Suppressor macrophage treated with lipopolysaccharide for 1 hour (primary cell): Measurements from ENCODE around the gene FEM1C.

Source experiments
- DNase-seq, 3 donors: peaks; one replicate each; pipeline ENCODE4 v3.0.0-alpha.2; 2020 to 2022

FEM1C gene

DNA sequence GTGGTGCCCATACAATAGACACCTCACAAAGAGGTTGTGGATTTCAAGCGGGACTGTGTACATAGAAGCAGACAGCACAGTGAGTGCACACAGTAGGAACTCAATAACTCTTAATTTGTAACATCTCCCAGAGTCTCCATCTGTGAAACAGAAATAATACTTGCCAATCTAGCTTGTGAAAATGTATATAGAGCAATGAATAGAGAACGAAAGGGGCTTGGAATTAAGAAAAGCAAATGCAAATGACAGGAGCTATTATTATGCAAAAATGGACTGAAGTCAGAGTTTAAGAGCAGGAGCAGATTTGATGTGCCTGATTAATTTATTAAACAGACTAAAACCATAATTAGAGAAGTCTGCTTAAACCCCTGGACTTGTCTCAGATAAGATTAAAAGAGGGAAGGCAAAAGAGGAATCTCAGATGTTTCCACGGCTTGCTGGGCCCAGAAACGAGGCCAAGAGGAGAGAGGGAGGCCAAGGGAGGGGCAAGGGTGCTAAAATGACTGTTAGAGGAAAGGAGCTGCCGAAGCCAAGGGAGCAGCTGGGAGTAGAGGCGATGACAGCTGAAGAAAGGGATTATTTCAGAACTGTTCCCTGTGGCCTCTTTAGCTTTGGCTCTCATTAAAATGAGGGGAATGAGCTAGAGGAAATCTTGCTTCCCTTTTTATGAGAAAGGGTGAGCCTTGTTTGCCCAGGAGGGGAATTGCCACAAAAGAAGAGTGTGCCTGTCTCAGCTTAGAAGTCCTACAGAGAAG, 72.1 kb downstream of the FEM1C start:
- DNase-seq = peak; percentile 49 to 60 (median 59)

DNA sequence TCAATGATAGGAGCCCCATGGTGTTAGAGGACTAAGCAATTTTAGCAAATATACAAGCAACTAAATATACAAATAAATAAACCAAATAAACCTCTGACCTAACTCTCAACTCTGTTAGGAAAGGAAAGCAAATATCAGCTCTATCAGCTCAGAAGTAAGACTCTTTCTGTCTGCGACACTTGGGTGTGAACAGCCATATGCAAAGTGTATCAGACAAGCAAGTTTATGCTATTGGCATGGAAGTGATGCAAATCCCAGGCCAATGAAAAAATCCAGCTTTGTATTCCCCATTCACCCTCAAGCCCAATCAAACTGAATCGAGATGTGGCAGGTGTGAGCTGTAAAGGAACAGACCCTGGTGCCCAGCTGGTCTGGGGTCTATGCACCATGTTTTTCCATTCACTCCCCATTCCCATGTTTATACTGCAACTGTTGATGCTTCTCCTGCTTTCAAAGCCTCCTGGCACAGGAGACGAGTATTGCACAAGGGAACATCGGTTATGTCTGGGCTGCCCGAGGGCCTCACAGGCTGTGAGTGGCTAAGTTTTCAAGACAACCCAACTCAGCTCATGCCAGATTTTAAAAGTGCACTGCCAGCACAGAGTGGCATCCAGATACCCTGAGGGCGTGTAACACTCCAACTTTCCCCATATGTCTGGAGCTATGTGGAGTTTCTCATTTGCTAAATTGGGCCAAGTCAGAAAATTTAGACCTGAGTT, 73.1 kb downstream of the FEM1C start:
- DNase-seq = no peak

DNA sequence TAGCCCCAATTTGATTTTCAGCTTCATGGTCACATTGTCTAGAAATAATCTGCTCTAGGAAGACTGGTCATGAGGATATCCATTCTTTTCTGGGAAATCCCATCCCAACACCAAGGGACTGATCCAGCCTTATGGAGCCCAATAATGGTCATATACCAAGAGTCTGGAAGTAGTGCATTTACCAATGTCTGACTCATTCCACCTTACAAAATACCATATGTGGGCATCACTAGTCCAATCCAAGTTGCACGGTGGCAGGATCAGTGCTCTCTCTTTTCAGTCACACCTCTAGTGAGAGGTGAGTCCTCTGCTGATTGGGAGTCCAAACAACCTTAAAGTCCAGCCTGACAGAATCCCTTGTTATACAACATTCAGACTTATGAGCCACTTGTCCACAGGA, 73.7 kb downstream of the FEM1C start:
- peak in 1 of 3 donors; percentile 55 for DNase-seq
